Thyroid gland (tissue), 4 donors: Measurements from ENCODE around the gene ATXN1. TPM values are rescaled to one million over a fixed set of nuclear protein-coding genes. Genes with fewer than 3 reads are reported as not detected.

Source experiments
- DNase-seq, 2 donors: peaks; one replicate each; pipeline ENCODE4 v3.0.0-alpha.2; 2019
- H3K27ac ChIP-seq, 3 donors: fragments of 200-600 bp; sonication (generic); 1 replicate in 2 of 3; 2 replicates in 1 of 3; pipeline ENCODE4 v1.5.1; 2016 to 2019; ENCODE audit warnings: mild to moderate bottlenecking in 1 of 3, moderate library complexity in 1 of 3
- H3K27me3 ChIP-seq: fragments of 200-600 bp; sonication (generic); one replicate; pipeline ENCODE4 v1.5.1; 2019
- H3K36me3 ChIP-seq, 2 donors: fragments of 200-600 bp; sonication (generic); one replicate each; pipeline ENCODE4 v1.5.1; 2016 to 2019
- H3K4me1 ChIP-seq, 2 donors: fragments of 200-600 bp; sonication (generic); one replicate each; pipeline ENCODE4 v1.5.1; 2017 to 2019
- H3K4me3 ChIP-seq, 3 donors: fragments of 200-600 bp; sonication (generic); replicated peaks in 1 of 3; 1 replicate in 2 of 3; 2 replicates in 1 of 3; pipeline ENCODE4 v1.5.1; 2016; ENCODE audit warnings: mild to moderate bottlenecking in 1 of 3
- H3K9me3 ChIP-seq: fragments of 200-600 bp; sonication (generic); one replicate; pipeline ENCODE4 v1.5.1; 2017
- CTCF ChIP-seq, 6 experiments: fragments of 200-600 bp in 3 of 6; fragments of 450-650 bp in 3 of 6; sonication (generic) in 3 of 6; IDR thresholded peaks; one replicate each; pipeline ENCODE4 v1.5.1; 2016 to 2019; ENCODE audit warnings: antibody characterized with exemption in 6 of 6, mild to moderate bottlenecking in 2 of 6, inconsistent platforms in 1 of 6, moderate library complexity in 1 of 6
- POLR2A ChIP-seq, 2 donors: fragments of 450-650 bp; IDR thresholded peaks; one replicate each; pipeline ENCODE4 v1.6.1; 2017; ENCODE audit warnings: antibody characterized with exemption in 2 of 2, mild to moderate bottlenecking in 2 of 2, moderate library complexity in 1 of 2
- WGBS, 2 donors: methylation state at CpG; one replicate each; pipeline ENCODE4 v1.1.5; 2017; 5-methylcytosine and 5-hydroxymethylcytosine counted together
- intact Hi-C: fragments of 100-400 bp; cut with DNase I; formaldehyde crosslinking; loops from one replicate; pipeline ENCODE4 v1.15.1; 2023
- total RNA-seq, 4 donors: library from RNA; depleted of rRNA; stranded (reverse); fragments of >200 nt; gene quantifications; one replicate each; pipeline ENCODE4 v1.2.3, GENCODE V29; 2016

The ATXN1 gene
- total RNA-seq, 4 donors from 2014 or later = 62.1 to 88.1 (median 83.0) TPM

GRCh38 chr6:16582446-16583143 lies 178.7 kb downstream of the ATXN1 start:
- TF ChIP-seq POLR2A (IDR thresholded peaks at IDR 0.05) (no peak), CTCF (IDR thresholded peaks at IDR 0.05) (no peak)
- Histone ChIP-seq H3K36me3 (no peaks in the 10 kb centered on the region), H3K27me3 (no peaks in the 10 kb centered on the region), H3K27ac (peak overlapping the region in 1 of 3 donors; percentile 40), H3K4me3 (no peak overlapping the region), H3K4me1 (no peaks in the 10 kb centered on the region), H3K9me3 (no peaks in the 10 kb centered on the region)
- 88 to 97% methylated on average over 3 of the region's 3 CpGs for WGBS, 2 donors
- intact Hi-C loops = no loop called here
- no peak for DNase-seq

- TF ChIP-seq CTCF (IDR thresholded peaks at IDR 0.05) (no peak), POLR2A (IDR thresholded peaks at IDR 0.05) (no peak)
- no peak overlapping the region for H3K4me3 ChIP-seq
- no peak overlapping the region for H3K27ac ChIP-seq
- H3K36me3 ChIP-seq = no peaks in the 10 kb centered on the region
- no peaks in the 10 kb centered on the region for H3K9me3 ChIP-seq
- intact Hi-C loops = no loop called here
- no peaks in the 10 kb centered on the region for H3K27me3 ChIP-seq
- H3K4me1 ChIP-seq = no peaks in the 10 kb centered on the region
- no peak for DNase-seq
- 88 to 94% methylated on average over 3 of the region's 3 CpGs for WGBS, 2 donors
Observed at GRCh38 chr6:16578695-16579285, 182.5 kb downstream of the ATXN1 start.

- no peak for TF ChIP-seq POLR2A (IDR thresholded peaks at IDR 0.05)
- TF ChIP-seq CTCF (IDR thresholded peaks at IDR 0.05) = no peak
- Histone ChIP-seq H3K4me1 (no peaks in the 10 kb centered on the region), H3K27ac (no peak overlapping the region), H3K9me3 (no peaks in the 10 kb centered on the region), H3K27me3 (no peaks in the 10 kb centered on the region), H3K36me3 (no peaks in the 10 kb centered on the region), H3K4me3 (no peak overlapping the region)
- intact Hi-C loops = no loop called here
- no peak for DNase-seq
- WGBS, 2 donors = 93 to 96% methylated on average over 9 of the region's 9 CpGs
Observed at GRCh38 chr6:16576451-16577368, 184.6 kb downstream of the ATXN1 start.

- no peak for DNase-seq
- Histone ChIP-seq H3K4me1 (no peaks in the 10 kb centered on the region), H3K27me3 (no peaks in the 10 kb centered on the region), H3K9me3 (no peaks in the 10 kb centered on the region), H3K36me3 (no peaks in the 10 kb centered on the region), H3K4me3 (no peak overlapping the region), H3K27ac (no peak overlapping the region)
- 94 to 100% methylated on average over 2 of the region's 2 CpGs for WGBS, 2 donors
- intact Hi-C loops = no loop called here
- TF ChIP-seq POLR2A (IDR thresholded peaks at IDR 0.05) = no peak
- no peak for TF ChIP-seq CTCF (IDR thresholded peaks at IDR 0.05)
Observed at GRCh38 chr6:16575655-16576054, 185.6 kb downstream of the ATXN1 start.
